ENCODE results near the gene DDX1.

DNA sequence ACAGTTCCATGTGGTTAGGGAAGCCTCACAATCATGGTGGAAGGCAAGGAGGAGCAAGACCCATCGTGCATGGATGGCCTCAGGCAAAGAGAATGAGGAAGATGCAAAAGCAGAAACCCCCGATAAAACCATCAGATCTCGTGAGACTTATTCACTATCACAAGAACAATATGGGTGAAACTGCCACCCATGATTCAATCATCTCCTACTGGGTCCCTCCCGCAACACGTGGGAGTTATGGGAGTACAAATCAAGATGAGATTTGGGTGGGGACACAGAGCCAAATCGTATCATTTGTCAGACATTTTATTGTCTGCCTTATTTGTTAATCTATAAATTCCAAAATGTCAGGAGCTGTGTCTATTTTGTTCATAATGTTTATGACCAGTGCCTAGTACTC is 48.1 kb upstream of the DDX1 start:
- TF ChIP-seq CREB1 (IDR thresholded peaks at IDR 0.05; ENCODE audit: low read depth) (no peak), EGR1 (IDR thresholded peaks at IDR 0.05) (no peak), MAX (IDR thresholded peaks at IDR 0.05) (no peak), NFIC (IDR thresholded peaks at IDR 0.05) (no peak), FOXM1 (IDR thresholded peaks at IDR 0.05; ENCODE audit: borderline replicate concordance, low read depth) (no peak), EP300 (IDR thresholded peaks at IDR 0.05; ENCODE audit: borderline replicate concordance) (no peak), TEAD4 (IDR thresholded peaks at IDR 0.05) (no peak), YY1 (IDR thresholded peaks at IDR 0.05; ENCODE audit: low read depth) (no peak), CEBPB (IDR thresholded peaks at IDR 0.05) (no peak), TCF12 (IDR thresholded peaks at IDR 0.05; ENCODE audit: low read depth) (no peak), RAD21 (IDR thresholded peaks at IDR 0.05; ENCODE audit: low read depth) (no peak), TAF1 (IDR thresholded peaks at IDR 0.05; ENCODE audit: low read depth) (no peak), REST (IDR thresholded peaks at IDR 0.05; ENCODE audit: low read depth) (no peak)
- TF ChIP-seq, protein P1, sequence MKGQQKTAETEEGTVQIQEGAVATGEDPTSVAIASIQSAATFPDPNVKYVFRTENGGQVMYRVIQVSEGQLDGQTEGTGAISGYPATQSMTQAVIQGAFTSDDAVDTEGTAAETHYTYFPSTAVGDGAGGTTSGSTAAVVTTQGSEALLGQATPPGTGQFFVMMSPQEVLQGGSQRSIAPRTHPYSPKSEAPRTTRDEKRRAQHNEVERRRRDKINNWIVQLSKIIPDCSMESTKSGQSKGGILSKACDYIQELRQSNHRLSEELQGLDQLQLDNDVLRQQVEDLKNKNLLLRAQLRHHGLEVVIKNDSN (IDR thresholded peaks at IDR 0.05): no peak

Data from Ishikawa (cell line).